Measurements from ENCODE around the gene PLEKHG5.

DNA sequence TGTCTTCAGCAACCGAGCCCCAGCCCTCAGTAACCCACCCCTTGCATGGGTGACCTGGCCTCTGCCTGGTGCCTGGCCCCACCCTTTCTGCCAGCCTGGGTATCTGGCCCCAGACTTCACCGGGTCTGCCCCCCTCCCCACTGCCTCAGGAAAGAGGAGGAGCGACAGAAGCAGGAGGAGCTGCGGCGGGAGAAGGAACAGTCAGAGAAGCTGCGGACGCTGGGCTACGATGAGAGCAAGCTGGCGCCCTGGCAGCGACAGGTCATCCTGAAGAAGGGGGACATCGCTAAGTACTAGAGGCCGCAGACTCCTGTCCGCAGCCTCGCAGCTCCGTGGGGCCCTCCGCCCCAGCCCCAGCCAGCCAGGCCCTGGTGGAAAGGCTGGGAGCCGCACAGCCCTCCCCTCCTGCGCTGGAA lies 31.6 kb downstream of the PLEKHG5 start:
- TF ChIP-seq, protein P1, sequence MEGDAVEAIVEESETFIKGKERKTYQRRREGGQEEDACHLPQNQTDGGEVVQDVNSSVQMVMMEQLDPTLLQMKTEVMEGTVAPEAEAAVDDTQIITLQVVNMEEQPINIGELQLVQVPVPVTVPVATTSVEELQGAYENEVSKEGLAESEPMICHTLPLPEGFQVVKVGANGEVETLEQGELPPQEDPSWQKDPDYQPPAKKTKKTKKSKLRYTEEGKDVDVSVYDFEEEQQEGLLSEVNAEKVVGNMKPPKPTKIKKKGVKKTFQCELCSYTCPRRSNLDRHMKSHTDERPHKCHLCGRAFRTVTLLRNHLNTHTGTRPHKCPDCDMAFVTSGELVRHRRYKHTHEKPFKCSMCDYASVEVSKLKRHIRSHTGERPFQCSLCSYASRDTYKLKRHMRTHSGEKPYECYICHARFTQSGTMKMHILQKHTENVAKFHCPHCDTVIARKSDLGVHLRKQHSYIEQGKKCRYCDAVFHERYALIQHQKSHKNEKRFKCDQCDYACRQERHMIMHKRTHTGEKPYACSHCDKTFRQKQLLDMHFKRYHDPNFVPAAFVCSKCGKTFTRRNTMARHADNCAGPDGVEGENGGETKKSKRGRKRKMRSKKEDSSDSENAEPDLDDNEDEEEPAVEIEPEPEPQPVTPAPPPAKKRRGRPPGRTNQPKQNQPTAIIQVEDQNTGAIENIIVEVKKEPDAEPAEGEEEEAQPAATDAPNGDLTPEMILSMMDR (IDR thresholded peaks at IDR 0.05) = no peak
- TF ChIP-seq EZH2 (IDR thresholded peaks at IDR 0.05; ENCODE audit: borderline replicate concordance, insufficient read depth, low read depth, low read length, poor library complexity, severe bottlenecking) = no peak

Data from B cell (primary cell).